GF-D8 (cell line): ENCODE measurements around the gene CCDC93.

Source experiments
- DNase-seq: peaks from one replicate; lab custom pipeline; 2025; lab: John Stamatoyannopoulos, UW

Gene CCDC93

DNA sequence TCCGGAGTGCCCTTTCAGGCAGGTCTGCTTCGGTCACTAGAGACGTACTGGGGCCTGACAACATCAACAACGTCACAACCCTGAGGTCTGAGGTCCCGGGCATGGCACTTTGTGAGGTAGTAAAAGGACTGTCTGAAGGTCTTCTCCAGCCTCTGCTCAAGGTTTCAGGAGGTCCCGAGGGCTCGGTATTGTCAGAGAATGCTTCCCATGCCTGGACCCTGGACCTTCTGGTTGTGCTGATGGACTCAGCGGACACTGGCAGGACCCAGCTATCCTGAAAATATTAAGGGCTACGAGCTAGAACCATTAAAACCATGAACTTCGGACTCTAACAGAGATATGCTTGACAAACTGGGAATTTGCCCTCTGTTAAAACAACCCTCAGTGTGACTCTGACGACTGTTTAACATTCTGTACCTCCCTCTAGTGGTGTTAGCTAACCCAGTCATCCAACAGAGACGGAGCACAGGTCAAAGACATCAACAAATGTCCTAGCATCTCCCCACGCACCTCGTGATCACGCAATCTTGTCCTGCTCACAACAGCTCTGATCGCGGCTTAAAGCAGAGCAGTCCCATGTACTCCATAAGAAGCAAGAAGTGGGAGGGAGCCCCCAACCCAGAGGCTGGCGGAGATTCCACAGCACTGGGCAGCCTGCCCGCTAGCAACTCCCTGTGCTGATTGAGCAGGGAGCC, 96.5 kb downstream of the CCDC93 start:
- DNase-seq, result no peak

- no peak for DNase-seq
These were observed 110.9 kb downstream of the CCDC93 start for GRCh38 chr2:117902933-117903332.

- no peak for DNase-seq
These were observed 125.0 kb downstream of the CCDC93 start for GRCh38 chr2:117888897-117889296.

GRCh38 chr2:117885308-117885707, 128.6 kb downstream of the CCDC93 start:
- DNase-seq, result no peak

GRCh38 chr2:117879003-117879402, 134.9 kb downstream of the CCDC93 start:
- no peak for DNase-seq

GRCh38 chr2:117875786-117876185, 138.1 kb downstream of the CCDC93 start:
- DNase-seq, result no peak
